GM19438 (cell line): ENCODE measurements around the gene NCOR2.

ENCODE experiments used
- ATAC-seq: cut with Tn5 transposase; IDR thresholded peaks from one replicate; pipeline ENCODE4 v1.9.1; 2021; ENCODE audit warnings: low read depth; ENCODE audit not compliant: unreplicated experiment

The NCOR2 gene

DNA sequence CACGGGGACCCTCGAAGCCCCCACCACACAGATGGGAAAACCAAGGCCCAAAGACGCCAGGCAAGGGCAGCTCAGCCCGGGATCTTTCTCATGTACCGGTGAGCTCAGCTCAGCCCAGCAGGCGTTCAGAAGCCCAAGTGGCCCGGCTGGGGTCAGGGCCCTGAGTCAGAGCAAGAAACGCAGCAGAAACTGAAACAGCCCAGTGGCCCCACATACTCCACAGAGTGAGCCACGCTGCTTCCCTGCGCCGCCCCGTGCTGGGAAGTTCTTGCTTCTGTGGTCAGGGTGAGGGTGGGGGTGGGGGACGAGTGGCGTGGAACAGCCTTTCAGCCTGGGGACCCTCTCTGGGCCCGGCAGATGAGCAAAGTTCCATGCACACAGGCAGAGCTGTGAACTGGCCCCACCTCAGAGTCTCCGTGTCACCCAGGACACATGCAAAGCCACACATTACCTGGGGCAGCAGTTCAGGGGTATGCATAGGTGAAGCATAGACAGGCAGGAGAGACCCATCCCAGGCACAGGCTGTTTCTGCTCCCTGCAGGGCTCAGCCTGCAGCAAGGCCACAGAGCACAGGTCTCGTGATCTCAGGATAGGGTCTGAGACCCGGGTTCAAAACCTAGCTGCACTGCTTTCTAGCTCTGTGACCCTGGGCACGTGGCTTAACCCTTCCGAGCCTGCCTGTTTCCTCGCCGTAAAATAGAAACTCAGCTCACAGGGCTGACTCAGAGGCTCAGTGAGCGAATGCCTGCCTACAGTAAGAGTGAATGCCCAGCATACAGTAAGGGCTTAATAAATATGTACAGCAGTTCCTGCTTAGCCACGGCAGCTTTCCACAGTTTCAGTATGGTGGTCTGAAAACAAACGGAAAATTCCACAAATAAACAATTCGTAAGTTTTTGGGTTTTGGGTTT is 21.6 kb downstream of the NCOR2 start:
- peak; percentile 85 for ATAC-seq

DNA sequence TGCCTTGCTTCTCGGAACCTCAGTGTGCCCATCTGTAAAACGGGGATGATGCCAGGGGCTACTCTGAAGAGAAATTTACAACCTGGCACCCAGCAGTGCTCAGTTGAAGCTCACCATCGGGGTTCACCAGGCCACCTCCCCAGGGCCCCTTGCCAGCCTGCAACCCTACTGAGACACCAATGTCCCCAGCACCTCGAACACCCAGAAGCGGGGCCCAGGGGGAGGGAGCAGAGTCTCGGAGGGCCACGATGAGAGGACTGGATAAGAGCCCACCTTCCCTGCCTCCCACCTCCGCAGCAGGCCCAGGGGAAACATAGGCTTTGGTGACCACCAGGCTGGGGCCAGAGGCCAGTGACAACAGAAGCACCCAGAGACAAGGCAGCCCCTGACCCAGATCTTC is 22.4 kb downstream of the NCOR2 start:
- no peak for ATAC-seq

GRCh38 chr12:124544311-124544970 is 23.0 kb downstream of the NCOR2 start:
- no peak for ATAC-seq

DNA sequence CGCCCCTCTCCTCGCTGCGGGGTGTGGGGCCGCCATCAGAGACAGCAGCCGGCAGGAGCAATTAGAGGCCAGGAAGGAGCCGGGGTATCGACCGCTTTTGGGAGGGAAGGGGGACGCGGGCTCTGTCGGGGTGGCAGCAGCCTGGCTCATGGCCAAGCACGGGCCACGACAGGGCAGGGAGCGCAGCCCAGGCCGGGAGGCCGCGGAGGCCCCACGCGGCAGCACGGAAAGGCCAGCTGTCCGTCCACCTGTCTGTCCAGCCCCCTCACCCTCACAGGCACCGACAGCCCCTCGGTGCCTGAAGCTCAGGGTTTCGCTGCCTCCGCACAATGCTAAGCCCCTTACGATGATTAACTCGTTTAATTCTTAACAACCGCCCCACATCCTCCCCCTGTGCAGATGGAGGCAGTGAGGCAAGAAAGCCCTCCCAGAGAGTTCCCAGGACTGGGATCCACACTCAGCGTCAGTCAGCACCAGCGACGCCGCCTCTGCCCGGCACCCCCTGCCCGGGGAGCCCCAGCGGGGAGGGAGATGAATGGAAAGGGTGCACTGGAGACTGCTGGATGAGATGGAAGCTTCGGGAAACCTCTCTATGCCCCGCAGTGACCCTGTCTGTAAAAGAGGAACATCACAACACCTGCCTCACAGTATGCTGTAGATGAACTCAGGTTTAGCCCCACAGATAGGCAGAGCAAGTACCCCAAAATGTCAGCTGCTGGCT is 23.7 kb downstream of the NCOR2 start:
- no peak for ATAC-seq

DNA sequence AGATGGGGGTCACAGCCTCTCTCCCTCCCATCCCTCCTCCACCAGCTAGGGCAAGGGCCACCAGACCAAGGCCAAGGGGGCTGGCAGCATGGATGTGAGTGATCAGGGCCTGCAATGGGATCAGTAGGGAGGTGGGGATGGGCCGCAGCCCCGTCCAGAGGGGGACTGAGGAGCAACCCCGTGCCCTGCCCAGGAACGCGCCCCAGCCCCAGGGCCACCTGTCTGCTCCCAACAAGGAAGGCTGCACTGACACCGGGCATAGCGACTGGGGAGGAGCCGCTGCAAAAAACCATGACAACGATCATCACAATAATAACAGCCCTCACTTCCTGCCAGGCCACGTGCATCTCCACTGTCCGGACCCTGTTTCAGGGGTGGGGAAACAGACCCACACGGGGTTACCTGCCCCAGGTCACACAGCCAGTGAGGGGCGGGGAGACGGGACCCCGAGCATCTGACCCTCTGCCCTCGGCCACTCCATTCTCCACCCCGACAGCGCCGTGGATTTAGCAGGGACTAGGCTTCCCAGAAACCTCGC is 24.3 kb downstream of the NCOR2 start:
- ATAC-seq: no peak

- ATAC-seq: no peak
Observed at GRCh38 chr12:124542021-124542949, 25.1 kb downstream of the NCOR2 start.

GRCh38 chr12:124541322-124541721 is 26.1 kb downstream of the NCOR2 start:
- ATAC-seq: no peak

DNA sequence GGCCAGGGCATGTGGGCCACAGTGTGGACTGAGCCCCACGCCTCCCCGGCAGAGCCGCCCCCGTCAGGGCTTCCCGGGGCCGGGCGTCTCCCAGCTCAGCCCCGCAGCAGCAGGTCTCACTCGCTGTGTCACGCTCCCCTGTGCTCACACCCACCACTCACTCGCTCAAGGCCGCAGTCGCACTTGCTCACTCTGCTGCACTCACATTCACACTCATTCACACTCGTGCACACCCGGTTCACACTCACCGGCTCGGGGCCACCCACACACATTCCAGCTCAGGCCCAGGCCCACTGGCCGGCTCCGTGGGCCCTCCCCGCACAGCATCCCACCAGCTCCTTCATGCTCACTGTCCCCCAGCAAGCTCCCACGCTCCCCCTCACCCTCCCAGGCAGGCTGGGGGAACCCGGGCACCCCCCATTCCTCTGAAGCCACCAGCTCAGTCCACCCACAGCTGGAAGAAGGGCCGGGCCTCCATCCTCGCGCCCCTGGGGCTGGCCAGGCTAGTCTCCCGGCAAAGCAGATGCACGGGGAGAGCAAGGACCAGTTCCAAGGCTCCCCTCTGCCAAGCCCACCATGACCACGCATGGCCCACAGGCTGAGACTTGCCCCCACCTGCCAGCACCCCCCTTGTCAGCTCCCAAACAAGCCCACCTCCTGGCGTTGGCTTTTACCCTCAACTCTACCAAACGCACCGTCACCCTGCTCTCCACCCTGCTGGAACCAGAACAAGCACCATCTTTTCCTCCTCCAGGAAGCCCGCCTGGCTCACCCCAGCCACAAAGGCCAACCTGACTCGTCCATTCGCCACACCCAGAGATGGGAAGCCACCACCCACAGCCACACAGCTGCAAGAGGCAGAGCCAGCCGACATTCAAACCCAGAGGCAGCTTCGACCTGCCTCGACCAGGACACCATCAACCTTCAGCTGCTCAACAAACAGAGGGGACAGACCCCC is 28.0 kb downstream of the NCOR2 start:
- ATAC-seq: no peak

GRCh38 chr12:124538194-124539082 is 29.0 kb downstream of the NCOR2 start:
- ATAC-seq: no peak

- no peak for ATAC-seq
Observed at GRCh38 chr12:124537525-124538193, 29.8 kb downstream of the NCOR2 start.

DNA sequence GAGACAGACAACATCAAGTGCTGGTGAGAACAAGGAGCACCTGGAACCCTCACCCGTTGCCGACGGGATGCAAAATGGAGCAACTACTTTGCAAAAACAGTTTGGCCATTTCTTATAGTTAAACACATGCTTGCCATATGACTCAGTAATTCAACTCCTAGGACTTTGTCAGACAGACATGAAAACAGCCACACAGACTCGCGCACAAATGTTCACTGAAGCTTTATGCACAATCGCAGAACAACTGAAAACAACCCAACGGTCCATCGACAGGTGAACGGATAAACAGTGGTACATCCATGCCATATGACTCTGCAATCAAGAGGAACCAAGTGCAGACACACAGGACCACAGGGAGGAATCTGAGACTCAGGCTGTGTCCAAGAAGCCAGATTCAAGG is 30.8 kb downstream of the NCOR2 start:
- ATAC-seq: no peak

- no peak for ATAC-seq
Observed at GRCh38 chr12:124534776-124535740, 32.4 kb downstream of the NCOR2 start.

GRCh38 chr12:124533456-124533855 is 34.0 kb downstream of the NCOR2 start:
- ATAC-seq: no peak

DNA sequence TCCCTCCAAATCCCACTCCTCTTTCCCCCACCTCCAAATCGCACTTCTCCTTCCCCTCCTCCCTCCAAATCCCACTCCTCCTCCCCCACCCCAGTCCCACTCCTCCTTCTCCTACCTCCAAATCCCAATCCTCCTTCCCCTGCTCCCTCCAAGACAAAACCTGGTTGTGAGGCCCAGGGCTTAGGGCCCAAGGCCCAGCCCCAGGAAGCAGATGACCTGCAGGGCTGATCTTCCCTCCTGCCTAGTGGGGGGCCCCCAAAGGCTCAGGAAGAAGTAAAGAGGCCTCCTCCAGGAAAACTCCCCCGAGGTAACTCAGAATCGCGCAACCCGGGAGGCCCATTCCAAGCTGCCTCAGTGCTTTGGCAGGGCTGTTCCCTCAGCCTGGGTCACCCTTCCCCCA is 34.4 kb downstream of the NCOR2 start:
- ATAC-seq: no peak

DNA sequence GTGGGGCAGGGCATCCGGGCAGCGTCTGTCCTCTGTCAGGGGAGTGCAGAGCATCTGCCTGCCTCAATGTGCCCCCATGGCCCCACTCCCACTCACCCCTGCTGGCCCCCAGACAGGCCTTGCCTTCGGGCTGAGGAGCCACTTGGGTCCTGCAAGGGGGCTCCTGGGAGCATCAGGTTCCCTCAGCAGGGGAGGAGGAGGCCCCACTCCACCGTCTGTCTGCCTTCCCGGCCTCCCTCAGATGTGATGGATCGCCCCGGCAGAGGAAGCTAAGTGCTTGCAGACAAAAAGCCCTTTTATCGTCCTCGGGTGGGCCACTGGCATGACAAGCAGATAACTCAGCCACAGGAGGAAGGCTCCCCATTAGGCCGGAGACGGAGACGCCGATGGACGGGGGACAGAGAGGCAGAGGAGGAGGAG is 35.1 kb downstream of the NCOR2 start:
- no peak for ATAC-seq

- ATAC-seq: no peak
Observed at GRCh38 chr12:124531906-124532305, 35.5 kb downstream of the NCOR2 start.
